Right renal cortex interstitium (tissue), 3 donors: ENCODE data around the gene CD27. TPM values are rescaled to one million over a fixed set of nuclear protein-coding genes. Genes with fewer than 3 reads are reported as not detected.
"Not testable (repeated sequence)": the region's sequence is repeated elsewhere in the genome, so short reads cannot be mapped to it uniquely, and the experiment has no call there.

Experiments used
- DNase-seq, 3 donors: peaks; one replicate each; pipeline ENCODE4 v3.0.0-alpha.2; 2013; ENCODE audit warnings: low read depth in 3 of 3, low spot score in 2 of 3
- polyA plus RNA-seq, 3 donors: library from polyadenylated mRNA; unstranded; fragments of 120-200 nt; gene quantifications; one replicate each; pipeline ENCODE4 v1.2.1, GENCODE V29; 2013; ENCODE audit not compliant: insufficient read length in 3 of 3

Gene CD27
- polyA plus RNA-seq, result under 1 TPM; 0.31 to 0.98 (median 0.85) TPM

DNA sequence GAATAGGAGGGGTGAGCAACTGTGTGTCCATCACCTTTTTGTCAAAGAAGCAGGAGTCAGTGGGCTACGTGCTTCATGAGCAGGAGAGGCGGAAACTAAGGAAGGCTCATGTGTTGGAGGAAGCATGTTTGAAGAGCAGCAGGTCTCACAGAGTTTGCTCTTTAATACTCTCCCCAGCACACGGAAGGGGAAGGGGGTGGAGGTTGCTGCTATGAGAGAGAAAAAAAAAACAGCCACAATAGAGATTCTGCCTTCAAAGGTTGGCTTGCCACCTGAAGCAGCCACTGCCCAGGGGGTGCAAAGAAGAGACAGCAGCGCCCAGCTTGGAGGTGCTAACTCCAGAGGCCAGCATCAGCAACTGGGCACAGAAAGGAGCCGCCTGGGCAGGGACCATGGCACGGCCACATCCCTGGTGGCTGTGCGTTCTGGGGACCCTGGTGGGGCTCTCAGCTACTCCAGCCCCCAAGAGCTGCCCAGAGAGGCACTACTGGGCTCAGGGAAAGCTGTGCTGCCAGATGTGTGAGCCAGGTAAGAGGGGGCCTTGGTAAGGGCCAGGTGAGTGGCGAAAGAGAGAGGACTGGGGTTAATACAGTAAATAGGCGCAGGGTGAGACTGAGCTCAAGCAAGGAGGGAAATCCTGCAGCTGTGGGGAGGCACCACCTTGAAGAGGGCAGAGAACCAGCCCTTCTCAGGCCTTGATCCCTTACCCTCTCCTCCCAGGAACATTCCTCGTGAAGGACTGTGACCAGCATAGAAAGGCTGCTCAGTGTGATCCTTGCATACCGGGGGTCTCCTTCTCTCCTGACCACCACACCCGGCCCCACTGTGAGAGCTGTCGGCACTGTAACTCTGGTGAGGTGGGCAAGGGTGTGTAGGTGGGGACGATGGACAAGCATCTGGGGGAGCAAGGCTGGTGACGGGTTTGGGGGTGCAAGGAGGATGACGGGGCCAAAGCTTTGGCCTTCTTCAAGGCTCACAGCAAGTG lies at the start of gene CD27:
TSS of gene CD27 (plus strand) at position 252 of the 985 bp plus-strand sequence. CDS start at position 393, 141 bp downstream.
- DNase-seq, result no peak

DNA sequence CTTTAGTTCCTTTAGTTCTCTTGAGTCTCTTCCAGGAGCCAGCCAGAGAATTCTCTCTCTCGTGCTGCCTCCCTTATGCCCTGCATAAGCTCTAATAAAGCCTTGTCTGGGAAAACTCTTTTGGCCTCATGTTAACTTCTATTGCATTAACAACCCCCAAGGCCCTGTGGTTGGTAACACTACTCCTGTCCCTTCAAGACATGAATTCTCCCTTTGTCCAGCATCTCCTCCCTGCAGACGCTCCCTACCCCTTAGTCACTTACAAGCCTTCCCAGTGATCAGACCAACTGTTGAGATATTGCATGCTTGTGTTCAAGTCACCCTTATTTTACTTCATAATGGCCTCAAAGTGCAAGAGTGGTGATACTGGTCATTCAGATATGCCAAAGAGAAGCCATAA lies 48.7 kb upstream of the CD27 start:
- DNase-seq, result no peak

DNA sequence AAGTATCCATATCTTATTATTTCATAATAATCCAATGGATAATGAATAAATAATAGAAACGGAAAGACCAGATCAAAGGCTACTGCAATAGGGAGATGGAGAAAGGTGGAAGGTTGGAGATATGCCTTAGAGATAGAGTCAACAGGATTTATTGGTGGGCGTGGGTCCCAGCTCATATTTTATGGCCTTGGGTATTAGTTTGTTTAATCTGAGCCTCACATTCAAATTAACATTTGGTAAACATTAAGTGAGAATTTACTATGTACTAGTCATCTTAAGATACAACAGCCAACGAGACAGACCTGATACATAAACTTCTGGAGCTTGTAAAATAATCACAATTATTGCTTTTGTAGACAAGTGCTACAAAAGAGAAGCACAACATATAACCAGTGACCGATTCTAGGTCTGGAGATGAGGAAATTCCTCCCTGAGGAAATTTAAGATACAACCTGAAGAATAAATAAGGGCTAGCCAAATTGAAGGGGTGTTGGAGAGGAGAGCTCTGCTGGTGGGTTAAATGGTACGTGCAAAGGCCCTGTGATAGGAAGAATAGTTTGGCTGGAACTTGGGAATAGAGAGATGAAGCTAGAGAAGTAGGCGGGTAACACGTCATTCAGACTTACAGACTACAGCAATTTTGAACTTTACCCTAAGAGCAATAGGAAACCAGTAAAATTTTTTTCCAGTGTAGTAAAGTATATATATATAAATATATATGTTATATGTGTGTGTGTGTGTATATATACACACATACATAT lies 44.7 kb upstream of the CD27 start:
- DNase-seq, result no peak

DNA sequence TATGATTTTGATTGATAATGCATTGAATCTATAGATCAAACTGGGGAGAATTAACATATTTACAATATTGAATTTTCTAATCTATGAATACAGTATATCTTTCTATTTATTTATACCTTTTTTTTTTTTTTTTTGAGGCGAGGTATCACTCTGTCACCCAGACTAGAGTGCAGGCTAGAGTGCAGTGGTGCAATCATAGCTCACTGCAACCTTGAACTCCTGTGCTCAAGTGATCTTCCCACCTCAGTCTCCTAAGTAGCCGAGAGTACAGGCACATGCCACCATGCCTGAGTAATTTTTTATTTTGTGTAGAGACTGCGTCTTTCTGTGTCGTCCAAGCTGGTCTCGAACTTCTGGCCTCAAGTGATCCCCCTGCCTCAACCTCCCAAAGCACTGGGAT lies 40.4 kb upstream of the CD27 start:
- no peak for DNase-seq

DNA sequence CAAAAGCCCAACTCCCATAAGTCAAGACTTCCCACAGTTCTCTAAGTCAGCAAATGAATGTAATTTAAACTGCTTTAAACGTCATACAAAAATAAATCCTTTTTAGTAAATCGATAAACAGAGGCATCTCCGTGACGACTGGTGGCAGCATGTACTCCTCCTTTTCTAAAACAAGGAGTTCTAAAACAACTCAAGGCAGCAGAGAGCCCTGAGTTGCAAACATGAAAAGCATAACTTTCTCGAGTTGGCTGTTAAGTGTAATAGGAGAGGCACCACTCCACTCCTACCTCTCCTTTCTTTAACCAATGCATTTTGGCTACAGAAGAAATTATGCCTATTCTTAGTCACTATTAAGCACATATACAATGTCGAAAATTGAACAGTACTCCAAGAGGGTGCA lies 38.8 kb upstream of the CD27 start:
- DNase-seq, result no peak

DNA sequence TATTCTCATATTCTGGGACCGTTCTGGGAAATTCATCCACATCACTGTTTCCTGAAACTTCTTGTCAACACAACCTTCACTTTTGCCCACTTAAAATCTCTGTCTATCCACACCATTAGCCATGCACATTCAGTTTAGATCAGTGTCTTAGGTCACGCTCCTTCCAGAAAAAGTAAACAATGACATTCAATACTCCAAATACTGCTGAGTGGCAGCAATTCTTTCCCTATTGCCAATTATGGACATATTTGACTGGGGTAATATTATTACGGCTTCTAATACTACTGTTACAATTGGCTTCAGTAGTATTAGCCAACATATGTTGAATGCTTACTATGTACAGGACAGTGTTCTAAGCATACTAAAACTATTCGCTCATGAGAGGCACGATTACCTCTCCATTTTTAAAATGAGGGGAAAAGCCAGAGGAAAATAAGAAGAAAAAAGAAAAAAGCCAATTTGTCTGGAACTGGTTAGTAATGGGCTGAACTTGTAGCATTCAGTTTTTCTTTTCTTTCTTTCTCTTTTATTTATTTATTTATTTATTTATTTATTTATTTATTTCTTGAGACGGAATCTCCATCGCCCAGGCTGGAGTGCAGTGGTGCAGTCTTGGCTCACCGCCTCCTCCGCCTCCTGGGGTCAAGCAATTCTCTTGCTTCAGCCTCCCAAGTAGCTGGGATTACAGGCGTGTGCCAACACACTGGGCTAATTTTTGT lies 37.4 kb upstream of the CD27 start:
- no peak for DNase-seq

DNA sequence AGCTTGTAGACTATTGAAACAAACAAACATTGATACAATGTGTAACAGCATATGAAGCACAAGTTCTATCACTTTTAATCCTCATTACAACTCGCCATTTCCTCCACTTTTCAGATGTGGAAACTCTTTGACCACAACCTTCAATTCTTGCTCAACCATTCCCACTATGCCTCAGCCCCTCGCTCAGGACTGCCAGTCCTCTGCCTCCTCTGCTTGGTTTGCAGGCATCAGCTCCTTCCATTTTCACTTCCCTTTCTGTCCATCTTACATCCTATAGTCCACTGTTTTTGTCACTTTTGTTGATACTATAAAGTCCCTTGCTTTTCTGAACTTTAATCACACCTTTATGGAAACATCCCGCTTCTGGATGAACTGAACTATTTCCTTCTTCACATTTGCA lies 28.2 kb upstream of the CD27 start:
- no peak for DNase-seq

DNA sequence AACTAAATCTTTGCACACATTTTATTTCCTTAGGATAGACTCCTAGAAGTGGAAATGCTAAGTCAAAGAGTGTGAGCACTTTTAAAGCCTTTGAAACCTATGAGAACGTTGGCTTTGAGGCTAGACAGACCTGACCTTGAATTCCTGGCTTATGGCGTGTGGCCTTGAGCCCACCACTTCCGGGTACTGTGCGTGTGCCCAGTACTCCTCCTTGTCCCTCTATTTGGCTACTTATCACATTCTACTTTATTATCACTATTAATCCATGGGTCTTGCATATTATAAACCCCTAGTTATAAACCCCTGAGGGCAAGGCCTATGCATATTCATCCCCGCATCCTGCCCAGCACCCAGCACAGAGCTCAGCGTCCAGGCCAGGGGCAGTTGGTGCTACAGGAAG lies 26.0 kb upstream of the CD27 start:
- no peak for DNase-seq

DNA sequence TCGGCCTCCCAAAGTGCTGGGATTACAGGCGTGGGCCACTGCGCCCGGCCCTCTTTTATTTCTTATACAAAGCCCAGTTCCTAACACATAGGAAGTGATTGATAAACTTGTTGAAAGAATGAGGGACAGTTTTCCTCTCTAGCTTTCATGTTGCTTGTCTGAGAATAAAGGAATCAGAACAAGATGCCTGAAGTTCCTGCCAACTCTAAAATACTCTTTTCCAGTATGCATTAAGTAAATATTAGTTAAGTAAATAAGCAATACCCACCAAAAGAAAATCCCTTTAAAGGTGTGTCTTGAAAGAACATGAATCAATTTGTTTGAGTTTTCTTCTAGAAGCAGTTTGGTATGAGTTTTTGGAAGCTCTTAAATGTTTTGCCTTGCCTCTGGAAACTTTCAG lies 24.4 kb upstream of the CD27 start:
- DNase-seq, result no peak

DNA sequence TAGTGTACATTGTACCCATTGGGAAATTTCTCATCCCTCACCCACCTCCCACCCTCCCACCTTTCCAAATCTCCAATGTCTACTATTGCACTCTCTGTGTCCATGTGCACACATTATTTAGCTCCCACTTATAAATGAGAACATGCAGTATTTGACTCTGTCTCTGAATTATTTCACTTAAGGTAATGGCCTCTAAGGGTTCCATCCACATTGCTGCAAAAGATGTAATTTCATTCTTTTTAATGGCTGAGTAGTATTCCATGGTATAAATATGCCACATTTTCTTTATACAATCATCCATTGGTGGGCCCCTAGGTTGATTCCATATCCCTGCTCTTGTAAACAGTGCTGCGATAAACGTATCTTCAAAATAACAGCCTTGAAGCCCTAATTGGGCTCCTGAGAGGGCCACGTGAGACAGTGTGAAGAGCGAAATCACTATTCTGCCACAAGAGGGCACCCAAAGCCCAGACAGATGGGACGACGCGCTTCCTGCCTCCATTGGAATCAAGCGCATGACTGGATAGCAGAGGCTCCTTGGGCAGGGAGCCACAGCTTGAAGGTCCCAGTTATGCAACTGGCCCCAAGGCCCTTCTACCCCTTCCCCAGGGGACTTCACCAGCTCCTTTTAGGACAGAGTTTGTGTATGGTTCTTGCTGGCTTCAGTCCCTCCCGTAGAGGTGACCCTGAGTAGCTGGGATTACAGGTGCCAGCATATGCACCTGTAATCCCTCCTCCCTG lies 21.3 kb upstream of the CD27 start:
- peak; percentile 76 to 82 (median 81) for DNase-seq

DNA sequence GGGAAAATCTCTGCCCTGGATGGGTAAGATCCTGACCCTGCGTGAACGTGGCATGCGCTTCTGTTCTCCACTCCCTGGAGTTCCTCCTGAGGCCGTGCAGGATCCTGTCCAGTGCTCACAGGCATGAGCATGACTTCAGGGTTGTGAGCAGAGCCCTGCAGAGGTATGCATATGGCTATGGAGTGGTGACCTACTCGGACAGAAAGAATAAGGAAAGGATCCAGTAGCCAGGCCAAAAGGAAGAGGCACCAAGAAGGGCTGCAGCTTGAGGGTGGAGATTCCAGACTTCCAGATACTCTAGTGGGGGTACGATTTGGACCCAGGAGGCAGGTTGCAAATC lies 20.8 kb upstream of the CD27 start:
- no peak for DNase-seq

DNA sequence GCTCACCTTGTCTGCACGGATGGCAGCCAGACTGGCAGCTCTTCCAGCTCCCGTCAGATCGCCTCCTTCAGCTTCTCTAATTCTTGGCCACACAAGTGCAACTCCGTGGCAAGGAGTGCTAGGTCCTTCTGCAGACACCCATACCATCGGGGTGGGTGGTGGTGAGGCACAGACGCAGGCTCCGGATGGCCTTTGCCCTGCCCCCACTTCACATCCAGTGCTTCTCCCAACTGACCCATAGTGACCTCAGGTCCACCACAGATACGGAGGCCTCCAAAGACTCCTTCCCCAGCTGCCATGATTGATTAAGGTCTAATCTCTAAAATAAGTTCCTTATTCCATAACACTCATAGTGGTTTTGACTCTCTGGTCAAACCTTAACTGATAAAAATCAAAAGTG lies 19.9 kb upstream of the CD27 start:
- DNase-seq, result no peak

DNA sequence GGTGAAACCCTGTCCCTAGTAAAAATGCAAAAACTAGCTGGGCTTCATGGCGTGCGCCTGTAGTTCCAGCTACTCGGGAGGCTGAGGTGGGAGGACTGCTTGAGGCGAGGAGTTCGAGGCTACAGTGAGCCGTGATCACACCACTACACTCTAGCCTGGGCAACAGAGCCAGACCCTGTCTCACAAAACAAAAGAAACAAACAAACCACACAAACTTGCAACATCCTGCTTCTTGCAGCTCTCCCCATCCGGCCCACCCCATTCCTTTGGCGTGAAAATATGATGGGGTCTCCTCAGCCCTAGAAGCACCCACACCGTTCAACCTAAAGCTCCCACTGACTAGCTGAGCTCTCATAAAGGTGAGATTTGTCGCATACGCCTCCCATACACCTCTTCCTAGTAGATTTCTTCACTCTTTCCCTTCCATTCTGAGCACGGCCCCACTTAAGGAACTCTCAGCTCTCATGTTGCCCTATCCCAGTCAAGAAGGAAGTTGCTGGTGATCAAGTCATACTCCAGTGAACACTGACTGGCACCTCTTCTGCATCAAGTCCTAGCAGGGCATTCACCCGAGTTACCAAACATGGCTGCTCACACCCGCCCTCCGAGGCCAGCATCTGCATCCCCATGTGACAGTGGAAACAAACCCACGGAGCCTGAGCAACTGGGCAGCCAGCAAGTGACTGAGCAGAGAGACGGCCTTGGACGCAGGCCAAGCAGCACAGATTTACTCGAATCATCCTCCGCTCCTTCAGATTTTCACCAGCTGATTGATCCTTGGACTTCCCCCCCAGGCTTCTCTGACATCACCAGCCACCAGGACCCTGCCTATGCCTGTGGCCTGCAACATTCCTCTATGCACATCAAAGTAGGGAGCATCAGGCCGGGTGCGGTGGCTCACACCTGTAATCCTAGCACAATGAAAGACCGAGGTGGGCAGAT lies 18.9 kb upstream of the CD27 start:
- no peak for DNase-seq

DNA sequence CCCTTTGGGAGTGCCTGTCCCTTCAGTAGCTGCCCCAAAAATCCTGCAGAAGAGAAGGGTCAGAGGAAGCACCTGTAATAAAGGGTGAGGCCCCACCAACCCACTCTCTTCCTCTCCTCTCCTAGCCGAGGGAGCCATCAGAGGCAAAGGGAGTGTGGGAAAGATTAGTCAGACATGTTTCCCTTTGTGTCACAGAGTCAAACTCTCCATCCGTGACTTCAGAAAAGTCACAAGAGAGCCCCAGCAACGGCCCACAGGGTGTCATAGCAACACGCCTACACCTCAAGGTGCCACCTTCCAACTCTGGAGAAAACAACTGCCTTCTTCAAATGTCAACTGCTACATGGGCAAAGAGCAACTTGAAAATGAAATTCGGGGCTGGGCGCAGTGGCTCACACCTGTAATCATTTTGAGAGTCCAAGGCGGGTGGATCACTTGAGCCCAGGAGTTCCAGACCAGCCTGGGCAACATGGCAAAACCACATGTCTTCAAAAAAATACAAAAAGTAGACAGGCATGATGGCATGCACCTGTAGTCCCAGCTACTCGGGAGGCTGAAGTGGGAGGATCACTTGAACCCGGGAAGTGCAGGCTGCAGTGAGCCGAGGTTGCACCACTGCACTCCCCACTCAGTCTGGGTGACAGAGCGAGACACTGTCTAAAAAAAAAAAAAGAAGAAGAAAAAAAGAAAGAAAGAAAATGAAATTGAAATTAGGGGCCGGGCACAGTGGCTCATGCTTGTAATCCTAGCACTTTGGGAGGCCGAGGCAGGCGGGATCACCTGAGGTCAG lies 17.7 kb upstream of the CD27 start:
- no peak for DNase-seq

DNA sequence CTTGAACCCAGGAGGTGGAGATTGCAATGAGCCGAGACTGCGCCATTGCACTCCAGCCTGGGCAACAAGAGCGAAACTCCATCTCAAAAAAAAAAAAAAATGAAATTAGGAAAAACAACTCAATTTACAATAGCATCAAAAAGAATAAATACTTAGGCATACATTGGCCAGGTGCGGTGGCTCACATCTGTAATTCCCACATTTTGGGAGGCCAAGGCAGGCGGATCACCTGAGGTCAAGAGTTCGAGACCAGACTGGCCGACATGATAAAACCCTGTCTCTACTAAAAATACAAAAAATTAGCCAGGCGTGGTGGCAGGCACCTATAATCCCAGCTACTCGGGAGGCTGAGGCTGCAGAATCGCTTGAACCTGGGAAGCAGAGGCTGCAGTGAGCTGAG lies 17.0 kb upstream of the CD27 start:
- not testable (repeated sequence) for DNase-seq

DNA sequence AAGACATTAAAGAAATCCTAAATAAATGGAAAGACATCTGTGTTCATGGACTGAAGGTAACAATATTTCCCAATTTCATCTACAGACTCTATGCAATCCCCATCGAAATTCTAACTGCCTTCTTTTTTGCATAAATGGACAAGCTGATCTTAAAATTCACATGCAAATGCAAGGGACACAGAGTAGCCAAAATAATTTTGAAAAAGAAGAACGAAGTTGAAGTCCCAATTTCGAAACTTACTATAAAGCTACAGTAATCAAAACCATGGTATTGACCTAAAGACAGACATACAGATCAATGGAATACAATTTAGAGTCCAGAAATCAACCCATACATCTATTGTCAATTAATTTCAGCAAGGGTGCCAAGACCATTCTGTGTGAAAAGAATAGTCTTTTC lies 16.4 kb upstream of the CD27 start:
- DNase-seq, result no peak

DNA sequence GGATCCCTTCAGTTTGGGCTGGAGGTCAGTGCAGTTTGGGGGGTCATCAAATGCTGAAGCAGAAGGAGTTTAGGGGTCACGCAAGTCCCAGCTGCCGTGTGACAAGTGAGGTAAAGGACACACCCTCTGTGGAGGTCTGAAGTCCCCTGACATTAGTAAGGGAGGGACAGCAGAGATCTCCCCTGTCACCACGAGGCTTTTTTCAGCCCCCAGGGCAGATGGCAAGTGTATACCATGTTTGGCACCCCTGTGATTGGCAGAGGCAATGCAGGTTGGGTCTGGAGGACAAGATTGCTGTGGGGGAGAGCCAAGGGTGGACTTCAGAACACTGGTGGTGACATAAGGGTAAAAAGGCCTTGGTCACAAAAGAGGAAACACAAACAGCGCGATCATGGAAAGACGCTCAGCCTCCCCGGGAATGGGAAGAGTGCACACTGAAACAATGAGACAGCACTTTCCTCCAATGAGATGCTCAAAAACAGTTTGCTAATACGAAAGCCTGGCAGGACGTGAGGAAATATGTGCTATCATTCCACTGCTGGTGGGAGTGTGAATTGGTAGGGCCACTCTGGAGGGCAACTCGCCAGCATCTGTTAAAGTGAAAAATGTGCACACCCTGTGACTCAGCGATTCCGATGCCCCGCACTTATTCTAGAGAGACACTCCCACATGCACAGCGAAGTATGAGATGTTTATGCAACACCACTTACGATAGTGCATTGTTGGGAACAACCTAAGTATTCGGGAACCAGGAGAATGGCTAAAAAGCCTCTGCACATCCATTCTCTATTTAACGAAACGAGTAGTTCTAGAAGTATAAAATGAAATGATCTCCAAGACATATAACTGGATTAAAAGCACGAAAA lies 14.4 kb upstream of the CD27 start:
- no peak for DNase-seq

DNA sequence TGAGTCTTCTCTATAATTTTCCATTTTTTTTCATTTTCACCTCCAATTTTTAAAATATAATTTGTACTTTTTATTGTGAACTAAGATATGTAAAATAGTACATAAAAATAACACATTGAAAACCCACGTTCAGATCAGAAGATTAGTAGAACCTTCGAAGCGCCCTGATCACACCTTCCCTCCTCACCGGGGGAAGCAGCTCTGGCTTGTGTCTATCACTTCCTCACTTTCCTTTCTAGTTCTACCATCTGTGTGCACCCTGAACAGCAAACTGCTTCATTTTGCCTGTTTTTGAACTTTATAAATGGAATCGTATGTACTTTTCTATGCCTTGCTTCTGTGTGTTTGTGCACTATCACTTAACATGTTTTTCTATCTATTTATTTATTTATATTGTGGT lies 11.8 kb upstream of the CD27 start:
- DNase-seq, result no peak
